OCI-LY7 (cell line): ENCODE measurements around the gene CCDC148. TPM values are rescaled to one million over a fixed set of nuclear protein-coding genes. Genes with fewer than 3 reads are reported as not detected.

Source experiments
- BruUV-seq: library from RNA; stranded (reverse); fragments of 400-500 nt; replicated peaks from 2 replicates; lab custom pipeline; 2021; lab: Mats Ljungman, UMichigan
- CTCF ChIA-PET: fragments of 300-600 bp; sonication (Branson Sonifier 250); formaldehyde crosslinking; loops from one replicate; lab custom pipeline; 2022; ENCODE audit warnings: antibody characterized with exemption; ENCODE audit not compliant: unreplicated experiment; lab: Charles Lee
- POLR2A ChIA-PET: fragments of 300-600 bp; sonication (Branson Sonifier 250); formaldehyde crosslinking; loops from one replicate; lab custom pipeline; 2022; ENCODE audit warnings: antibody characterized with exemption; lab: Charles Lee
- DNase-seq: peaks from one replicate; pipeline ENCODE4 v3.0.0-alpha.2; 2015; ENCODE audit warnings: low spot score
- H2AFZ ChIP-seq: fragments of 200-600 bp; sonication (generic), shearing (Covaris generic); 2 replicates; pipeline ENCODE4 v1.6.1; 2014; ENCODE audit warnings: mild to moderate bottlenecking, antibody characterized with exemption, low read length, moderate library complexity
- H3K27ac ChIP-seq: fragments of 200-600 bp; sonication (generic); 2 replicates; pipeline ENCODE4 v1.5.1; 2014; ENCODE audit warnings: mixed run types, low read depth, mild to moderate bottlenecking, moderate library complexity, low read length, inconsistent platforms; ENCODE audit not compliant: poor library complexity, severe bottlenecking
- H3K36me3 ChIP-seq: fragments of 200-600 bp; sonication (generic); 2 replicates; pipeline ENCODE4 v1.6.1; 2014; ENCODE audit warnings: mild to moderate bottlenecking, antibody characterized with exemption, low read length, moderate library complexity, mixed read lengths; ENCODE audit not compliant: insufficient read depth
- H3K4me1 ChIP-seq: fragments of 200-600 bp; sonication (generic); 2 replicates; pipeline ENCODE4 v1.5.1; 2014; ENCODE audit warnings: mild to moderate bottlenecking, low read length; ENCODE audit not compliant: insufficient read depth, poor library complexity, severe bottlenecking
- H3K4me2 ChIP-seq: fragments of 200-600 bp; sonication (generic); 2 replicates; pipeline ENCODE4 v1.6.1; 2014; ENCODE audit warnings: mild to moderate bottlenecking, low read length
- H3K4me3 ChIP-seq: fragments of 200-600 bp; sonication (generic); 2 replicates; pipeline ENCODE4 v1.5.1; 2014; ENCODE audit warnings: mild to moderate bottlenecking, low read depth, low read length; ENCODE audit not compliant: poor library complexity, severe bottlenecking
- H3K79me2 ChIP-seq: fragments of 200-600 bp; sonication (generic); 2 replicates; pipeline ENCODE4 v1.6.1; 2016; ENCODE audit warnings: low read depth, mild to moderate bottlenecking, low read length, moderate library complexity, mixed read lengths; ENCODE audit not compliant: insufficient read depth
- H3K9me2 ChIP-seq: fragments of 200-600 bp; sonication (generic); 2 replicates; pipeline ENCODE4 v1.6.1; 2016; ENCODE audit warnings: mild to moderate bottlenecking, low read length, mixed read lengths; ENCODE audit not compliant: insufficient read depth
- H3K9me3 ChIP-seq: fragments of 200-600 bp; sonication (generic); 2 replicates; pipeline ENCODE4 v1.6.1; 2014; ENCODE audit warnings: mild to moderate bottlenecking, mixed run types, low read length, mixed read lengths
- H4K20me1 ChIP-seq: fragments of 200-600 bp; sonication (generic); 2 replicates; pipeline ENCODE4 v1.6.1; 2014; ENCODE audit warnings: mild to moderate bottlenecking, antibody characterized with exemption, low read length, moderate library complexity, mixed read lengths; ENCODE audit not compliant: insufficient read depth
- EZH2phosphoT487 ChIP-seq: fragments of 200-600 bp; sonication (generic); IDR thresholded peaks from 2 replicates; pipeline ENCODE4 v1.6.1; 2018; ENCODE audit warnings: low read depth, borderline replicate concordance, mild to moderate bottlenecking, mixed run types, antibody characterized with exemption, low read length, moderate library complexity, mixed read lengths
- intact Hi-C: fragments of 100-400 bp; cut with micrococcal nuclease; formaldehyde crosslinking; loops from one replicate; pipeline ENCODE4 v1.10.0; 2022; ENCODE audit not compliant: unreplicated experiment
- total RNA-seq, 2 experiments: library from RNA; depleted of rRNA in 1 of 2; stranded (reverse); fragments of >200 nt in 1 of 2; shearing (Covaris generic) in 1 of 2; gene quantifications; 2 replicates each; pipeline ENCODE4 v1.2.3, GENCODE V29; 2014 to 2022
- TF ChIP-seq, protein P1 (sequence below): fragments of 200-600 bp; sonication (generic); conservative IDR thresholded peaks from 2 replicates; pipeline ENCODE4 v1.5.1; 2014; ENCODE audit warnings: mild to moderate bottlenecking, antibody characterized with exemption, low read length, moderate library complexity, mixed read lengths

Gene CCDC148
- total RNA-seq, 2 experiments from 2014 or later, result 0.19 to 0.99 TPM

GRCh38 chr2:158457826-158458616 lies 1.5 kb upstream of the CCDC148 start:
- H3K79me2 ChIP-seq, result peaks cover 37% of the 10 kb centered on the region
- peak overlapping the region; percentile 84 for H2AFZ ChIP-seq
- CTCF ChIA-PET, result no interaction called here
- no peak overlapping the region for H3K27ac ChIP-seq
- BruUV-seq, result no TSS peak
- no peaks in the 10 kb centered on the region for H3K9me2 ChIP-seq
- H3K4me3 ChIP-seq, result peak overlapping the region; percentile 80
- TF ChIP-seq, protein P1, sequence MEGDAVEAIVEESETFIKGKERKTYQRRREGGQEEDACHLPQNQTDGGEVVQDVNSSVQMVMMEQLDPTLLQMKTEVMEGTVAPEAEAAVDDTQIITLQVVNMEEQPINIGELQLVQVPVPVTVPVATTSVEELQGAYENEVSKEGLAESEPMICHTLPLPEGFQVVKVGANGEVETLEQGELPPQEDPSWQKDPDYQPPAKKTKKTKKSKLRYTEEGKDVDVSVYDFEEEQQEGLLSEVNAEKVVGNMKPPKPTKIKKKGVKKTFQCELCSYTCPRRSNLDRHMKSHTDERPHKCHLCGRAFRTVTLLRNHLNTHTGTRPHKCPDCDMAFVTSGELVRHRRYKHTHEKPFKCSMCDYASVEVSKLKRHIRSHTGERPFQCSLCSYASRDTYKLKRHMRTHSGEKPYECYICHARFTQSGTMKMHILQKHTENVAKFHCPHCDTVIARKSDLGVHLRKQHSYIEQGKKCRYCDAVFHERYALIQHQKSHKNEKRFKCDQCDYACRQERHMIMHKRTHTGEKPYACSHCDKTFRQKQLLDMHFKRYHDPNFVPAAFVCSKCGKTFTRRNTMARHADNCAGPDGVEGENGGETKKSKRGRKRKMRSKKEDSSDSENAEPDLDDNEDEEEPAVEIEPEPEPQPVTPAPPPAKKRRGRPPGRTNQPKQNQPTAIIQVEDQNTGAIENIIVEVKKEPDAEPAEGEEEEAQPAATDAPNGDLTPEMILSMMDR, result peak; percentile 61
- TF ChIP-seq EZH2phosphoT487, result no peak
- peak; percentile 66 for DNase-seq
- intact Hi-C loops, result loop anchor here (5.0 to 10.0 kb wide), 3 partner anchors 294 to 1016 kb away; partner anchors contain the start of genes ACVR1 and CYTIP
- peak overlapping the region; percentile 99 for H3K4me2 ChIP-seq
- H4K20me1 ChIP-seq, result peaks cover 32% of the 10 kb centered on the region
- H3K9me3 ChIP-seq, result no peaks in the 10 kb centered on the region
- POLR2A ChIA-PET, result interaction anchor here (0.6 to 1.3 kb wide), 9 partner anchors 14 to 560 kb away, joined by 3 to 7 read pairs (median 3); no protein-coding TSS in a partner anchor
- peaks cover 26% of the 10 kb centered on the region for H3K4me1 ChIP-seq
- H3K36me3 ChIP-seq, result no peaks in the 10 kb centered on the region

GRCh38 chr2:158457092-158457825 lies 706 bp upstream of the CCDC148 start:
- Histone ChIP-seq H3K36me3 (no peaks in the 10 kb centered on the region), H2AFZ (peak overlapping the region; percentile 84), H3K79me2 (peaks cover 37% of the 10 kb centered on the region), H3K9me2 (no peaks in the 10 kb centered on the region), H3K4me2 (peak overlapping the region; percentile 99), H4K20me1 (peaks cover 26% of the 10 kb centered on the region), H3K4me1 (peaks cover 26% of the 10 kb centered on the region), H3K4me3 (peak overlapping the region; percentile 80), H3K27ac (peak overlapping the region; percentile 30), H3K9me3 (no peaks in the 10 kb centered on the region)
- POLR2A ChIA-PET, result interaction anchor here (0.6 to 1.3 kb wide), 7 partner anchors 20 to 651 kb away, joined by 3 read pairs; no protein-coding TSS in a partner anchor
- intact Hi-C loops, result loop anchor here (5.0 to 10.0 kb wide), 3 partner anchors 295 to 1015 kb away; partner anchors contain the start of genes ACVR1 and CYTIP
- BruUV-seq, result no TSS peak
- CTCF ChIA-PET, result interaction anchor here (1.3 kb wide), 1 partner anchor 9 kb away, joined by 3 read pairs; no protein-coding TSS in a partner anchor
- peak; percentile 62 for DNase-seq
- TF ChIP-seq, protein P1, result no peak
- TF ChIP-seq EZH2phosphoT487, result no peak
